NCI-H2107 treated with DMSO at 0.1 percent for 48 hours (cell line): ENCODE results near the gene PTPMT1.
"Not testable (repeated sequence)": the region's sequence is repeated elsewhere in the genome, so short reads cannot be mapped to it uniquely, and the experiment has no call there.

ENCODE experiments used
- DNase-seq: peaks from one replicate; lab custom pipeline; 2025; ENCODE audit not compliant: unreplicated experiment; lab: John Stamatoyannopoulos, UW

The PTPMT1 gene

DNA sequence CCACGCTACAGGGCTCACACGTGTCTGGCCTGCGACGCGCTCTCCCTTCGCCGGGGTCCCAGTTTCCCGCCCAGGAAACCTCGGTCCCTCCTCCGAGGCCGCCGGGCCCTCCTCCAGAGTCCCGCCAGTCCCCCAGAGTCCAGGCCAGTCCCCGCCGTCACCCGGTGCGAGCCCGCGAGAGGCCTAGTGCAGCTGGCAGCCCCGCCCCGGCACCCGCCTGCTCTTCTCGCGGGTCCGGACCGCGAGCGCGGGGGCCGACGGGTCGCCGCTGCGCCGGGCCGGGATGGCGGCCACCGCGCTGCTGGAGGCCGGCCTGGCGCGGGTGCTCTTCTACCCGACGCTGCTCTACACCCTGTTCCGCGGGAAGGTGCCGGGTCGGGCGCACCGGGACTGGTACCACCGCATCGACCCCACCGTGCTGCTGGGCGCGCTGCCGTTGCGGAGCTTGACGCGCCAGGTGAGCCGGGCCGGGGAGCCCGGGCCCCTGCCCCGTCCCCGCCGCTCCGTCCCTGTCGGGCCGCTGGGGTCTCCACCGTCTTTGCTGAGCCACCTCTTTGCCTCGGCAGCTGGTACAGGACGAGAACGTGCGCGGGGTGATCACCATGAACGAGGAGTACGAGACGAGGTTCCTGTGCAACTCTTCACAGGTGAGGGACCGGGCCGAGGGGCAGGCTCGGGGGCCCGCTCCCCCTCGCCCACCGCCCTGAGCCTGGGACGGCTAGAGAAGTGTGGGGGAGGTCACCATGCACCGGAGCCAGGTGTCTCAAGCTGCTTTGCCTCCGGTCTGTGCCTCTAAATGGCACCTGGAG lies at the start of gene PTPMT1:
Gene PTPMT1 (plus strand): TSS at position 260 of the 809 bp plus-strand sequence. CDS start 24 bp downstream, at position 284.
- no peak for DNase-seq

- no peak for DNase-seq
These were observed 49.2 kb upstream of the PTPMT1 start for GRCh38 chr11:47516155-47516554.

- no peak for DNase-seq
These were observed 48.2 kb upstream of the PTPMT1 start for GRCh38 chr11:47516984-47517853.

DNA sequence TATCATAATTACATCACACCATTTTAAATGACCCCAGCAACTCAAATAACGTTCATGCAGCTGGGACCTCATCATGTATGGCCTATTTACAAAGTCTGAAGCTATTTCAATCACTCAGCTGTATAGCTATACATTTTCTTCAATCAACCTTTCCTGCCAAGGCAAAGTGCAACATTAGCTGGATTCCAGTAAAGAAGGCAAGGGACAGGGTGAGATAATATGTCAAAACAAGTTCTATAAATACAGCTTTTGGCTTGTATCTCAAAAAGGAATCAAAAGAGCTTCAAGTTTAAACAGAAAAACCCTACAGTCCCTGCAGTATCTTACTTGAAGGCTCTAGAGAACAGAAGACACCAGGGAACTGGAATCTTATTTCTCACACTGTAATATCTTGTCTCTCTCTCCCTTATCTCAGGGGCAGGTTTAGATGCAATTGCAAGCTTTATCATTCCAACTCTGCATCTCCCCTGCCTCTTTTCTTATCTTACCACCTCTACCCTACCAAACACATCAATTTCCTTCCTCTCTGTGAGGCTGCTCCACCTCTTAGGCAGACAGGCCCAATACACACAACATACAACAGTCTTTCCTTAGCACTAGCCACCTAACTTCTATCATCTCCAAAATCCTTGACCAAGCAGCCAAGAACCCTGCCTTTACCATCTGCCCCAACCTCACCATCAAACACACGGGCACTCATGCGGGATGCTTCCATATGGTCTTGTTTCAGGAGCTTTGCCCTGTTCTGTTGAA lies 47.0 kb upstream of the PTPMT1 start:
- DNase-seq: no peak

DNA sequence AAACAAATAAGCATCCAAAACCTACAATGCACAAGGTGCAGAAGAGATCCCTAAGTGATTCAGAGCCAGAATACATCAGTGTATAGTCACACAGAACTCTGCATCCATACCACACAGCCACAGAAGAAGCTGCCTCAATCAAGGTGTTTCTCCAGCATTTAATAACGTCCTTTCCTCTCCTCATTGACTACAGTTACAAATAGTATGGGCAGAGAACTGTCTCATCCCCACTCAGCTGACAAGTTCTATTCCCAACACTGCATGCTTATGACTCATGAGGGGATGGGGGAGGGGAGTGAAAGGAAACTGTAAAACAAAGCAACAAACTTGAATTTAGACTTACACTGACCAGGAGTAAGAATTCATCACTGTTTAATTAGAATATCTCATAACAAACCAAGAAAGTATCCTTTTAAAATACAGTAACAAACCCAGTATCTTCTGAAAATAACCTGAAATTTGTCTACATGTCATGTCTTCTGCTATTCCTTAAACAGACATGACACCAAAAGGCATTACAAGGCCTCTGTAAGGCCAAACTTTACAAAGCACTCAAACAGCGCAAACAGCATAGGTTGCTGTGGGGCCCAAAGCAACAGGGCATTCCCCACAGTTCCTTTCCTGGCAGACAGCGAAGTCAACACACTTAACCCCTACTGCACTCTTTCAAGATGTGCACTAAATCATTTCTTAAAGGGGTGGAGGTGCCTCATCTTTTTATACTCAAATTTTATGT lies 41.7 kb upstream of the PTPMT1 start:
- DNase-seq: no peak

GRCh38 chr11:47524291-47524874 lies 41.0 kb upstream of the PTPMT1 start:
- peak; percentile 29 for DNase-seq

DNA sequence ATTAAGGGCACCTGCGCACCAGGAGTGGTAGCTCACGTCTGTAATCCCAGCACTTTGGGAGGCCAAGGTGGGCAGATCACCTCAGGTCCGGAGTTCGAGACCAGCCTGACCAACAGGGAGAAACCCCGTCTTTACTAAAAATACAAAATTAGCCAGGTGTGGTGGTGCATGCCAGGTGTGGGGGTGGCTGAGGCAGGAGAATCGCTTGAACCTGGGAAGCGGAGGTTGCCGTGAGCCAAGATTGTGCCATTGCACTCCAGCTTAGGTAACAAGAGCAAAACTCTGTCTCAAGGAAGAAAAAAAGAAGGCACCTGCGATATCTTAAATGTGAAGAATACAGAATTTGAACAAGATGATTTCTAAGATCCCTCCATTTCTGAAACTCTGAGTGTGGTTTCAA lies 39.4 kb upstream of the PTPMT1 start:
- DNase-seq: not testable (repeated sequence)

DNA sequence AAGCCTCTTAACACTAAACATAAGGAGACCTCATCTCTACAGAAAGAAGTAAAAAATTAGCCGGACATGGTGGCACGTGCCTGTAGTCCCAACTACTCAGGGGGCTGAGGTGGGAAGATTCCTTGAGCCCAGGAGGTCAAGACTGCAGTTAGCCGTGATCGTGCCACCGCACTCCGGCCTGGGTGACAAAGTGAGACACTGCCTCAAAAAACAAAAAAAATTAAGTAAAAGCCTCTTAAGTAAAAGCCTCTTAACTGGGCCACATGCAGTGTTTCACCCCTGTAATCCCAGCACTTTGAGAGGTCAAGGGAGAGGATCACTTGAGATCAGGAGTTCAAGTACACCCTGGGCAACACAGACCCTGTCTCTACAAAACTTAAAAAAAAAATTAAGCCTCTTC lies 38.2 kb upstream of the PTPMT1 start:
- no peak for DNase-seq

- DNase-seq: no peak
These were observed 35.4 kb upstream of the PTPMT1 start for GRCh38 chr11:47529951-47530350.

DNA sequence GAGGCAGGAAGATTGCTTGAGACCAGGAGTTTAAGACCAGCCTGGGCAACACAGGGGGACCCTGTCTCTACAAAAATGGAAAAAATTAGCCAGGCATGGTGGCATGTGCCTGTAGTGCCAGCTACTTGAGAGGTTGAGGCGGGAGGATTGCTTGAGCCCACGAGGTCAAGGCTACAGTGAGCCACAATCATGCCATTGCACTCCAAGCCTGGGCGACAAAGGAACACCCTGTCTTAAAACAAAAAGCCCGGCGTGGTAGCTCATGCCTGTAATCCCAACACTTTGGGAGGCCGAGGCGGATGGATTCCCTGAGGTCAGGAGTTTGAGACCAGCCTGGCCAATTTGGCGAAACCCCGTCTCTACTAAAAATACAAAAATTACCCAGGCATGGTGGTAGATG lies 34.7 kb upstream of the PTPMT1 start:
- not testable (repeated sequence) for DNase-seq

DNA sequence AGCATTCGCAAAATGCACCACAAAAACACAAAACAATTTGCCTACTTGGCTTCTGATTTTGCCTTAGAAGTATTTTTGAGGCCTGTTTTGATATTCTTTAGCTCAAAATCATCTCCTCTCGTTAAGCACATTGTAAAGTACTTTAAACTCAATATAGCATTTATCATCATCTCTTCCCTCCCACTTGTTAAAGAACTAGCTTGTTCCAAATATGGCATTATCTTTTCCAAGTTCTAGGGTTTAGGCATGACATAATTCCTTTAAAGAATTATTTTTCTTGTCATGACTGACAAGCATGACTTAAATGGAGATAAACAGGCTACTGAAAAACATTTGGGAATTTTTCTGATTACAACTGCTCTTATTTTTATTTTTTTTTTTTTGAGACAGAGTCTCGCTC lies 33.7 kb upstream of the PTPMT1 start:
- no peak for DNase-seq

DNA sequence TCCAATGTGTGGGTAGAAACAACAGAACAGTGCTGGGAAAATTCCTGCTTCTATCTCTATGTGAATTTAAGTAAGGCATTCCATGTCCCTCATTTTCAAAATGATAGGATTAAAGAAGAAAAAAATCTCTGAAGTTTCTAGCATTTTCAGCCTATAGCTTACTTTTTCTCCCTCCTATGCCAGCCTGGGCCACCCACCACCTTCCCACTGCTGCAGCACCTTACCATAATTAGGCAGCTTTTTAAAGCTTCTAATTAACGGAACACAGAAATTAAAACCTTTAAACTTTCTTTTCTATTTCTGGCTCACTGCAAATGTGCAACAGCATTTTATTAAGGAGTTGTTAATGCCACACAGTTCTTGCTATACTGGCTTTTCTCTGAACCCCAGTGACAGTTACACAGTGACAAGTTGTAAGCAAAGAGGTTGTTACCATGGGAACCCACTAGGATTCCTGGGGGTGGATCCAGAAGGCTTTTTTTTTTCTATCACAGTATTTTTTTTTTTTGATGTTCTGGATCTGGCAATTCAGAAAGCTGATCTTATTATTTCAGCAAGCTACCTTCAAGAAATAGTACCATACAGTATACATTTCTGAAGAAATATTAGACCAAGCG lies 32.7 kb upstream of the PTPMT1 start:
- no peak for DNase-seq

DNA sequence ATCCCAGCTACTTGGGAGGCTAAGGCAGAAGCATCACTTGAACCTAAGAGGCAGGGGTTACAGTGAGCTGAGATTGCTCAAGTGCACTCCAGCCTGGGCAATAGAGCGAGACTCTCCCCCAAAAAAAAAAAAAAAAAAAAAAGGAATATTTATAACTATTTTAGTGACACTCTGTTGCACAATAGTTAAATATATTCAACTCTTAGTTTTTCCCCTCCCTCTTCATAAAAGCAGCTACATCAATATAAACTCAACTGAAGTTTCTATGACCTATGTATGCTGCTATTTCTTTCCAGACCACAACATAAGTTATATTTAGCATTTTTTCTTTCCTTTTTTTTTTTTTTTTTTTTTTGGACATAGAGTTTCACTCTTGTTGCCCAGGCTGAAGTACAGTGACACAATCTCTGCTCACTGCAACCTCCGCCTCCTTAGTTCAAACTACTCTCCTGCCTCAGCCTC lies 31.7 kb upstream of the PTPMT1 start:
- no peak for DNase-seq

- DNase-seq: no peak
These were observed 30.6 kb upstream of the PTPMT1 start for GRCh38 chr11:47534704-47535251.

GRCh38 chr11:47536915-47537314 lies 28.5 kb upstream of the PTPMT1 start:
- DNase-seq: no peak

DNA sequence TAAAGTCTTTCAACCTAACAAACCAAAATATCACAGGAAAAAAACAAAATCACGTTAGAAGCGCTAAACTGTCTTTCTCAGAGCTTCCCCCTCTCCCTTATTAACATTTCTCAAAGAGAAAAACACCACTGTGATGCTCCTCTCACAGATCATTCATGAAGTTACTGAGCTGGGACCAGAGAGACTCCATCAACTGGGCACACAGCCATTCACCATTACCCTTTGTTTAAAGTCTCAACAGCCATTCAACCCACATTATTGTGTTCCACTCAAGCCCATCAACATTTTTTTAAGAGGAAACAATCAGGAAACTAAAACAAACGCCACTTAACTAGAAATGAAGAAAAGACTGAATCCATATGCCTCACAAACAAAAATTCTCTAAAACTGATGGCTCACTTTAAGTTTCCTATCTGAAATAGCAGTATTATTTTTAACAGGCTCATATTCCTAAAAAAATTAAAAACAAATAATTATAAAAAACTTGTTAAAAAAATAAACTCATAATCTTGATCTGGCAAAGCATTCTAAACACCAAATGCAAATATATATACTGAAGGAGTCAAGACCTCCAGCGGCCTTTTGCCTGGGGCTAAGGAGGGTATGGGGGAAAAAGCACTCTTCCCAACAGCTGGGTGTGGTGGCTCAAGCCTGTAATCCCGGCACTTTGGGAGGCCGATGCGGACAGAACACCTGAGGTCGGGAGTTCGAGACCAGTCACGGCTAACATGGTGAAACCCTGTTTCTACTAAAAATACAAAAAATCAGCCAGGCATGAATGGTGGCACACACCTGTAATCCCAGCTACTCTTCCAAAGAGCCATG lies 26.4 kb upstream of the PTPMT1 start:
- DNase-seq: peak; percentile 37

GRCh38 chr11:47539681-47540039 lies 25.7 kb upstream of the PTPMT1 start:
- no peak for DNase-seq

DNA sequence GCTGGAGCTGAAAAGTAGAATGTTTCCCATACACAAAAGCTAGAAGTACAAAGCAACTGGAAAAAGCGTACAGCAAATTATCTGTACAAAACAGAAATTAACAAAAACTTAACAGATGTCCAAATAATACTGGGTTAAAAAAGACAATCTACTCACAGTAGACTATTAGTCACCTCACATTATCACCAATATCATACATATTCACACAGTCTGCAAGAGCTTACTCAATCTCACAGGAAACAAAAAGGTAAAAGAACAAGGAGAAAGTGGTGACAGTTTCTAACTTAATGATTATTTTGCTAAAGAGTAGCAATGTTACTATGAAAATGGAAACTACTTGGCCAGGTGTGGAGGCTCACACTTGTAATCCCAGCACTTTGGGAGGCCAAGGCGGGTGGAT lies 24.3 kb upstream of the PTPMT1 start:
- DNase-seq: no peak

GRCh38 chr11:47545298-47545697 lies 20.1 kb upstream of the PTPMT1 start:
- no peak for DNase-seq
